Breast epithelium (tissue), 3 donors: ENCODE data around the gene DYNLRB1.

Experiments used
- CTCF ChIP-seq, 3 donors: fragments of 450-650 bp; IDR thresholded peaks; one replicate each; pipeline ENCODE4 v1.5.1; 2016 to 2017; ENCODE audit warnings: antibody characterized with exemption in 3 of 3, mild to moderate bottlenecking in 3 of 3, moderate library complexity in 3 of 3
- POLR2A ChIP-seq: fragments of 450-650 bp; IDR thresholded peaks from one replicate; pipeline ENCODE4 v1.6.1; 2016; ENCODE audit warnings: antibody characterized with exemption, mild to moderate bottlenecking, moderate library complexity
- POLR2AphosphoS5 ChIP-seq, 3 donors: sonication (generic); formaldehyde crosslinking; IDR thresholded peaks; one replicate each; pipeline ENCODE4 v1.6.1; 2017; ENCODE audit warnings: antibody characterized with exemption in 3 of 3

DNA sequence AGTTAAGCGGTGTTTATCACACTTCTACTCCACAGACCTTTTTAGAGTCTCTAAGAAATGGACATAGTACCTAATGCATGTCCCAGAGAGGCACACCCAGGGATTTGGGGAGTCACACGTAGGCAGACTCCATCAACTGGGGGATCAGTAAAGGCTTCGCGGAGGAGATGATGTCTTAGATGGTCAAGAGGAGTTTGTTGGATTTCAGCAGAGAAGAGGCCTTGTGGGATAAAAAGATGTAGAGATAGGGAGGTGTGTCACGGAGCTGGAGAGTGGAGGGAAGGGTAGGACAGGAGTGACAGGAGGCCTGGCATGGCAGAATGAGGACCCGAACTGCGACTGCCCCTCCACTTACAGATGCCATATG lies 9.1 kb downstream of the DYNLRB1 start:
- TF ChIP-seq CTCF (IDR thresholded peaks at IDR 0.05) (no peak), POLR2A (no peak), POLR2AphosphoS5 (IDR thresholded peaks at IDR 0.05) (no peak)
